Omental fat pad (tissue), 4 donors: ENCODE data around the gene BNIP5. TPM values are rescaled to one million over a fixed set of nuclear protein-coding genes. Genes with fewer than 3 reads are reported as not detected.

Experiments
- ATAC-seq: fragments of 150-250 bp; one replicate; pipeline ENCODE4 v1.9.1; 2016; ENCODE audit warnings: mild to moderate bottlenecking, moderate library complexity; ENCODE audit not compliant: low FRiP score
- DNase-seq: peaks from one replicate; pipeline ENCODE4 v3.0.0-alpha.2; 2019; ENCODE audit warnings: low spot score
- CTCF ChIP-seq, 3 donors: fragments of 450-650 bp; IDR thresholded peaks; one replicate each; pipeline ENCODE4 v1.5.1; 2016 to 2017; ENCODE audit warnings: antibody characterized with exemption in 3 of 3, mild to moderate bottlenecking in 3 of 3, moderate library complexity in 2 of 3
- total RNA-seq, 4 donors: library from RNA; depleted of rRNA; stranded (reverse); fragments of >200 nt; gene quantifications; one replicate each; pipeline ENCODE4 v1.1.0, GENCODE V29; 2016

Gene BNIP5
- total RNA-seq, 4 donors from 2014 or later, result not detected

GRCh38 chr6:36328600-36328999, 8.1 kb downstream of the BNIP5 start:
- TF ChIP-seq CTCF (IDR thresholded peaks at IDR 0.05), result no peak
- ATAC-seq (no peak), DNase-seq (no peak)

- no peak for TF ChIP-seq CTCF (IDR thresholded peaks at IDR 0.05)
- ATAC-seq, result no peak
- no peak for DNase-seq
These were observed 8.8 kb downstream of the BNIP5 start for GRCh38 chr6:36327919-36328236.

- TF ChIP-seq CTCF (IDR thresholded peaks at IDR 0.05), result no peak
- DNase-seq, result no peak
- no peak for ATAC-seq
These were observed 9.3 kb downstream of the BNIP5 start for GRCh38 chr6:36327226-36327918.

- DNase-seq (no peak), ATAC-seq (no peak)
- no peak for TF ChIP-seq CTCF (IDR thresholded peaks at IDR 0.05)
These were observed 10.2 kb downstream of the BNIP5 start for GRCh38 chr6:36326356-36326995.

- no peak for TF ChIP-seq CTCF (IDR thresholded peaks at IDR 0.05)
- DNase-seq (no peak), ATAC-seq (no peak)
These were observed 12.0 kb downstream of the BNIP5 start for GRCh38 chr6:36324715-36325114.

- ATAC-seq, result no peak
- no peak for DNase-seq
- TF ChIP-seq CTCF (IDR thresholded peaks at IDR 0.05), result no peak
These were observed 12.5 kb downstream of the BNIP5 start for GRCh38 chr6:36324191-36324590.

- no peak for TF ChIP-seq CTCF (IDR thresholded peaks at IDR 0.05)
- DNase-seq (no peak), ATAC-seq (no peak)
These were observed 13.6 kb downstream of the BNIP5 start for GRCh38 chr6:36323062-36323461.
